LNCaP clone FGC (cell line): ENCODE data around the gene DDX11.
"Not testable (repeated sequence)": the region's sequence is repeated elsewhere in the genome, so short reads cannot be mapped to it uniquely, and the experiment has no call there.

ENCODE experiments used
- DNase-seq: peaks from one replicate; pipeline ENCODE4 v3.0.0-alpha.2; 2011; ENCODE audit warnings: low read depth
- H3K4me3 ChIP-seq: 2 replicates; pipeline ENCODE4 v1.5.1; 2011; ENCODE audit warnings: mild to moderate bottlenecking, low read depth, low read length, control low read depth
- TF ChIP-seq, protein P1 (sequence below): IDR thresholded peaks from 2 replicates; pipeline ENCODE4 v1.5.1; 2012; ENCODE audit warnings: mild to moderate bottlenecking; ENCODE audit not compliant: control insufficient read depth, insufficient read depth; ENCODE audit errors: extremely low read depth

DDX11 gene

DNA sequence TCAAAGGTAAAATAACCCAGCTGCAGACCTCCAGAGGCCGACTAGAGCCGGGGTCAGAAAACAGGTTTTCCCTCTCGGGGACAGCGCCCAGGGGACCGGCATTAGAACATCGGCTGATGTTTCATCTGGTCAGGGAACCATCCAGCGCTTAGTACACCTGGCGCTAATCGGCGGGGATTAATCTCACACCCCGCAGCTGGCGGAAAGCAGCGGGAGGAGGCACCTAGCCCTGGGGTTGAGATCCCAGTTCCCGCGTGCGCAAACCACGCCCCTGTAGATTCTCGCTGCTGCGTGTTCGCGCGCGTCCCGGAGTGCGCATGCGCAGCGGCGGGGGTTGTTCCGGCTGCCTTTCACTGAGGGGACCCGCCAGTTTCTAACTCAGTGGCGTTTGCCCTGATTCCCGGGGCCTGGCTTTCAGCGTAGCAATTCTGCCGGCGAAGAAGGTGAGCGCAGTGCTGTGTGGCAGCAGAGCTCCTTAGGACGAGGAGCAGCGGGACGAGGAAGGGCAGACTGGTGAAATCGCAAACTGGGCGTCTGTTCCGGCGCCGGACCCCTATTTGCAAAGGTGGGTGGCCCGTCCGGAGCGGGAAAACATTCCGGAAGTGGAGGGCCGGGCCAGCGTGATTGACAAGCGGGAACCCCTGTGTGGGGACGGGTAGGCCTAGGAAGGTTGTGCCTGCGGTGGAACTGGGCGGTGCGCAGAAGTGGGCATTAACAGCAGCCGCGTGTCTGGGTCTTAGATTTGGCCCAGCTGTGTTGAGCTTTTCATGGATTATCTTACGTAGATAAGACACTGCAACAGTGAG is at the start of gene DDX11:
TSS of gene DDX11 (plus strand) at position 334 of the 806 bp plus-strand sequence. CDS start 4,534 bp downstream, outside the sequence.
- DNase-seq = peak; percentile 81
- H3K4me3 ChIP-seq = peak within 1 kb of the TSS; percentile 65

DNA sequence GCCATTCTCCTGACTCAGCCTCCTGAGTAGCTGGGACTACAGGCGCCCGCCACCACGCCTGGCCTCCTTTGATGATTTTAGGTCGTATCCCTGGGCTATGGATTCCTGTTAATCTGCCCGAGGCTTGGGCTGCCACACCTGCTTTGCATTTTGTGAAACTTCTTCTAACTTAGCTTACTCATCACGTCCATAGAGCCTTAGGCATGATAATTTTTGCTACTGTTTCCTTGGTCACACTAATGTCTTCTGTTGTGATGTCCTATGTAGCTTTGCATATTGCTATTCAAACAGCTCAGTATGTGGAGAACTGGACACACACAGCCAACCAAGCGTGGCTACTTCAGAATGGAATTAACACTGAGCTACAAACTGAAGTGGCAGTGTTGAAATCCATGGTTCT is 47.5 kb upstream of the DDX11 start:
- DNase-seq = no peak
- TF ChIP-seq, protein P1, sequence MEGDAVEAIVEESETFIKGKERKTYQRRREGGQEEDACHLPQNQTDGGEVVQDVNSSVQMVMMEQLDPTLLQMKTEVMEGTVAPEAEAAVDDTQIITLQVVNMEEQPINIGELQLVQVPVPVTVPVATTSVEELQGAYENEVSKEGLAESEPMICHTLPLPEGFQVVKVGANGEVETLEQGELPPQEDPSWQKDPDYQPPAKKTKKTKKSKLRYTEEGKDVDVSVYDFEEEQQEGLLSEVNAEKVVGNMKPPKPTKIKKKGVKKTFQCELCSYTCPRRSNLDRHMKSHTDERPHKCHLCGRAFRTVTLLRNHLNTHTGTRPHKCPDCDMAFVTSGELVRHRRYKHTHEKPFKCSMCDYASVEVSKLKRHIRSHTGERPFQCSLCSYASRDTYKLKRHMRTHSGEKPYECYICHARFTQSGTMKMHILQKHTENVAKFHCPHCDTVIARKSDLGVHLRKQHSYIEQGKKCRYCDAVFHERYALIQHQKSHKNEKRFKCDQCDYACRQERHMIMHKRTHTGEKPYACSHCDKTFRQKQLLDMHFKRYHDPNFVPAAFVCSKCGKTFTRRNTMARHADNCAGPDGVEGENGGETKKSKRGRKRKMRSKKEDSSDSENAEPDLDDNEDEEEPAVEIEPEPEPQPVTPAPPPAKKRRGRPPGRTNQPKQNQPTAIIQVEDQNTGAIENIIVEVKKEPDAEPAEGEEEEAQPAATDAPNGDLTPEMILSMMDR = no peak
- H3K4me3 ChIP-seq = no peak overlapping the region

DNA sequence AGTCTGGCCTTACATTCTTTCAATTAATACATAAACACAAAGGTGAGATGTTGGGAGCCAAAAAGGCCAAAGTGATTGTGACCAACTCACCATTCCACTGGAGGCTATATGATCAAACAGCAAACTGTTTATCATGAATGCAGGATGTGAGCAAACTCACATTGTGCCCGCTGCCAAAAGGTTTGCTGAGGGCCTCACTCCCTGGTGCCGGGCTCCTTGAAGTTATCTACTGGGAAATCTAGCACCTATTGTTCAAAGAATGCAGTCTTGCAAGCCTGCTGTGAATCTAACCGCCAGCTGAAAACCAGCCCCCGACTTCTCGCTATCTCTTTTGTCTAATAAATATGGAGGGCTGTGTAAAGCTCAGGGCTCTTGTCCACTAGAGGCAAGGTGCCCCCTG is 46.7 kb upstream of the DDX11 start:
- H3K4me3 ChIP-seq, DNase-seq: not testable (repeated sequence)

DNA sequence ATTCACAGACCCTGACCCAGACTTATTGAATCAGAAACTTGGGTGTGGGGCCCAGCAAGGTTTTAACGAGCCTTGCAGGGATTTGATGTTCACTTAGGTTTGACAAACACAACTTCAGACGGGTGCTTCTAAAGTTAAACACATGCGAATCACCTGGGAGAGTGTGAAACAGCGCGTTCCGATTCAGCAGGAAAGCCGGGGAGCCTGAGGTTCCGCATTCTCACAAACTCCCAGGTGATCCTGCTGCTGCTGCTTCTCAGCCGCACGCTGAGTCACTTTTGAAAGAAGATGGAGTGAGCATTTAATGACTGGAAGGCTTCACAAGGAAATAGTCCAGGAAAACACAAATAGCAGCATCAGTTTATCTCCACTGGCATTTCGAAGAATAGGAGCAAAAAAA is 44.2 kb upstream of the DDX11 start:
- DNase-seq = no peak
- TF ChIP-seq, protein P1 = no peak
- no peak overlapping the region for H3K4me3 ChIP-seq

DNA sequence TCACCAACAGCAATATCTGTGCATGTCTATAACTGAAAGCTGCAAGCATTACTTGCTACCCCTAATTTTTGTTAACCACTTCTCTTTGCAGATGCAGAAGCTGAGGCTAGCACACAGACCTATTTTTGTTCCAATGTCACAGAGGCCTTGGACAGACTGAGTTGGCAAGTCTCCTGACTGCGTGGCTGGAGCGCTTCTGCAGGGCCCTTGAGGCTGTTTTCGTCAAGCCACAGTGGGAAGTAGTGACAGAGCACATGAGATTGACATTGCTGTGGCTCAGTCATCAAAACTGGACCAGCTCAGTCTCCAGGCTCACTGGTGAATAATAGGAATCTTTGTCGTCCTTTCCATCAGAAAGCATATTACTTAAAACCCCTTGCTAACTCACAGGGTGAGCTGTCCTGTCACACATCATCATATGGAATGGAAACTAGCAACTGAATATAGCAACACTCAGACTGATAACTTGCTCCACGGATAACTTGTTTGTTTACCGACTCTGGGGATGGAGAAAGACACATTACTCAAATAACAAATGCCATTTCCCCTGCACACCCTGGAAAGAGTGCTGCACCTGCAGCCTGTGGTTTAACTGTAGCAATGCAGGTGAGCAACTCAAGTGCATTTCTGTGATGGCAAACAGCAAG is 43.6 kb upstream of the DDX11 start:
- TF ChIP-seq, protein P1 = no peak
- no peak overlapping the region for H3K4me3 ChIP-seq
- no peak for DNase-seq

DNA sequence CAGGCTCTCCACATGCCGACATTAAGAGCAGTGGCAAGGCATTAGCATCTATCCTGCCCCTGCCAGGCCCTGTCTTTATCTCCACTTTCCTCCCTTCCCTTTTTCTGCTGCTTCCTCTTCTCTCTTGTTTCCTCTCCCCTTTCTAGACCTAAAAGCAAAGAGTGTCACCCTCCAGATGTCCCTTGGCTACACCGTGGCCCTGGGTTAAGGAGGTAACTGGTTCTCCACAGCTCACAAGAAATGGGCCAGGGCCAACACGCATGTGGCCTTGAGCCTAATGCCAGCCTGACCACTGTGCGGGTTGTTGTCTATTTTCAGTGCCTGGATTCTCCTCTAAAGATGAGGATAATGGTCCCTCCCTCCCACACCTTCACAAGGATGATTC is 41.7 kb upstream of the DDX11 start:
- DNase-seq = no peak
- TF ChIP-seq, protein P1 = no peak
- no peak overlapping the region for H3K4me3 ChIP-seq

DNA sequence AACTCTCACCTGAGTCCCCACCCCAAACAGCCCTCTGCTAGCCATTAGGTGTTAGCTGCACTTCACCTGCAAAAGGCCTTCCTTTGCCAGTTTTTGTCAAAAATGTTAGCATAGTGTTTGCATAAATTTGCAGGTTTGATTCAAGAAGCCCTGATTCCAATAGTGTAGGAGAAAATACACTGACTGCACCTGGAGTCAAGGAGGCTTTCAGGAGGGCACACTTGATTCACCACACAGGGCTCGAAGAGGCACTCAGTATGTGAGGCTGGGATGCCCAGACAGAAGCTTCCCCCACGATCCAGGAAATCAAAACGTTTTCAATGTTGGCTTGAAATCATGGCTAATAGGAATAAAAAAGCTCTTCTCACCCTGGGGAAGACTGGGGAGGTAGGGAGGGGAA is 40.5 kb upstream of the DDX11 start:
- DNase-seq = no peak
- no peak overlapping the region for H3K4me3 ChIP-seq

More for the DNA sequence above, 40.5 kb upstream of the DDX11 start:
- TF ChIP-seq, protein P1 = no peak
